H9 (cell line): ENCODE measurements around the gene MAGI1. TPM values are rescaled to one million over a fixed set of nuclear protein-coding genes. Genes with fewer than 3 reads are reported as not detected.

Experiments used
- DNase-seq: peaks from one replicate; pipeline ENCODE4 v3.0.0-alpha.2; 2017
- H2AFZ ChIP-seq: one replicate; pipeline ENCODE4 v1.6.1; 2013; ENCODE audit warnings: mild to moderate bottlenecking, low read length, control low read depth, moderate library complexity
- H2AK5ac ChIP-seq: 2 replicates; pipeline ENCODE4 v1.6.1; 2013; ENCODE audit warnings: low read length, control low read depth, mixed read lengths; ENCODE audit not compliant: insufficient read length
- H2BK120ac ChIP-seq: one replicate; pipeline ENCODE4 v1.6.1; 2013; ENCODE audit warnings: low read depth, mild to moderate bottlenecking, low read length, control low read depth, inconsistent platforms; ENCODE audit not compliant: poor library complexity, severe bottlenecking
- H2BK12ac ChIP-seq: 2 replicates; pipeline ENCODE4 v1.6.1; 2013; ENCODE audit warnings: low read length, control low read depth, mixed read lengths, low read depth; ENCODE audit not compliant: insufficient read length
- H2BK15ac ChIP-seq: 2 replicates; pipeline ENCODE4 v1.6.1; 2013; ENCODE audit warnings: low read depth, low read length, control low read depth
- H2BK20ac ChIP-seq: one replicate; pipeline ENCODE4 v1.6.1; 2013; ENCODE audit warnings: low read depth, mild to moderate bottlenecking, low read length, control low read depth, inconsistent platforms; ENCODE audit not compliant: poor library complexity, severe bottlenecking
- H2BK5ac ChIP-seq: 2 replicates; pipeline ENCODE4 v1.6.1; 2013; ENCODE audit warnings: low read length, control low read depth, mixed read lengths; ENCODE audit not compliant: insufficient read length
- H3K14ac ChIP-seq: 2 replicates; pipeline ENCODE4 v1.6.1; 2013; ENCODE audit warnings: low read length, control low read depth; ENCODE audit not compliant: insufficient read depth
- H3K18ac ChIP-seq: 2 replicates; pipeline ENCODE4 v1.6.1; 2013; ENCODE audit warnings: low read depth, mild to moderate bottlenecking, mixed read lengths, low read length, control low read depth; ENCODE audit not compliant: insufficient read length
- H3K23ac ChIP-seq: 2 replicates; pipeline ENCODE4 v1.6.1; 2013; ENCODE audit warnings: low read length, control low read depth, mixed read lengths, low read depth; ENCODE audit not compliant: insufficient read length
- H3K23me2 ChIP-seq: 2 replicates; pipeline ENCODE4 v1.6.1; 2013; ENCODE audit warnings: low read depth, mild to moderate bottlenecking, mixed read lengths, low read length, control low read depth; ENCODE audit not compliant: insufficient read length, poor library complexity, severe bottlenecking
- H3K27ac ChIP-seq: 2 replicates; pipeline ENCODE4 v1.5.1; 2013; ENCODE audit warnings: low read length, control low read depth, mixed read lengths, low read depth; ENCODE audit not compliant: insufficient read length
- H3K27me3 ChIP-seq: 2 replicates; pipeline ENCODE4 v1.6.1; 2013; ENCODE audit warnings: low read length, control low read depth, inconsistent platforms; ENCODE audit not compliant: insufficient read depth
- H3K4ac ChIP-seq: 2 replicates; pipeline ENCODE4 v1.6.1; 2013; ENCODE audit warnings: low read depth, mild to moderate bottlenecking, control low read depth, inconsistent platforms, low read length, moderate library complexity
- H3K4me1 ChIP-seq: 2 replicates; pipeline ENCODE4 v1.6.1; 2013; ENCODE audit warnings: low read length, control low read depth, inconsistent platforms; ENCODE audit not compliant: insufficient read depth
- H3K4me2 ChIP-seq: 2 replicates; pipeline ENCODE4 v1.6.1; 2013; ENCODE audit warnings: low read length, control low read depth, mixed read lengths; ENCODE audit not compliant: insufficient read length, insufficient read depth
- H3K56ac ChIP-seq: 2 replicates; pipeline ENCODE4 v1.6.1; 2013; ENCODE audit warnings: low read depth, mild to moderate bottlenecking, mixed read lengths, low read length, control low read depth; ENCODE audit not compliant: insufficient read length
- H3K79me1 ChIP-seq: 2 replicates; pipeline ENCODE4 v1.6.1; 2013; ENCODE audit warnings: low read depth, mild to moderate bottlenecking, moderate library complexity, low read length, control low read depth, inconsistent platforms; ENCODE audit not compliant: insufficient read depth, poor library complexity, severe bottlenecking
- H3K79me2 ChIP-seq: 2 replicates; pipeline ENCODE4 v1.6.1; 2013; ENCODE audit warnings: low read length, control low read depth, inconsistent platforms; ENCODE audit not compliant: insufficient read depth
- H3K9ac ChIP-seq: 2 replicates; pipeline ENCODE4 v1.6.1; 2013; ENCODE audit warnings: low read length, control low read depth, mixed read lengths; ENCODE audit not compliant: insufficient read length; ENCODE audit errors: extremely low read depth
- H3K9me3 ChIP-seq: one replicate; pipeline ENCODE4 v1.6.1; 2013; ENCODE audit warnings: low read depth, low read length, inconsistent platforms; ENCODE audit not compliant: control insufficient read depth
- H3T11ph ChIP-seq: one replicate; pipeline ENCODE4 v1.6.1; 2013; ENCODE audit warnings: mild to moderate bottlenecking, low read length, control low read depth, inconsistent platforms
- H4K20me1 ChIP-seq: one replicate; pipeline ENCODE4 v1.6.1; 2013; ENCODE audit not compliant: control insufficient read depth, insufficient read length, insufficient read depth
- H4K5ac ChIP-seq: 2 replicates; pipeline ENCODE4 v1.6.1; 2013; ENCODE audit warnings: low read depth, mild to moderate bottlenecking, mixed read lengths, low read length, control low read depth; ENCODE audit not compliant: insufficient read length
- H4K8ac ChIP-seq: replicated peaks from 2 replicates; pipeline ENCODE4 v1.6.1; 2013; ENCODE audit warnings: low read length, control low read depth, mixed read lengths, low read depth; ENCODE audit not compliant: insufficient read length
- H4K91ac ChIP-seq: 2 replicates; pipeline ENCODE4 v1.6.1; 2013; ENCODE audit warnings: low read depth, mild to moderate bottlenecking, moderate library complexity, mixed read lengths, low read length, control low read depth; ENCODE audit not compliant: insufficient read length
- H3K27ac Mint-ChIP-seq, 3 experiments: 2 replicates in 2 of 3; 3 replicates in 1 of 3; pipeline ENCODE4 v1.8.0; 2020 to 2021; ENCODE audit warnings: mixed read lengths in 3 of 3, mild to moderate bottlenecking in 1 of 3, moderate library complexity in 1 of 3
- H3K27me3 Mint-ChIP-seq: 2 replicates; pipeline ENCODE4 v1.8.0; 2021; ENCODE audit warnings: low read depth, mild to moderate bottlenecking, moderate library complexity, mixed read lengths
- H3K36me3 Mint-ChIP-seq, 3 experiments: 2 replicates in 2 of 3; 3 replicates in 1 of 3; pipeline ENCODE4 v1.8.0; 2020 to 2021; ENCODE audit warnings: low read depth in 3 of 3, mixed read lengths in 3 of 3; ENCODE audit not compliant: insufficient read depth in 1 of 3
- H3K4me1 Mint-ChIP-seq, 2 experiments: 2 replicates each; pipeline ENCODE4 v1.8.0; 2020; ENCODE audit warnings: mixed read lengths in 2 of 2
- H3K4me3 Mint-ChIP-seq, 2 experiments: 2 replicates in 1 of 2; 3 replicates in 1 of 2; pipeline ENCODE4 v1.8.0; 2020 to 2021; ENCODE audit warnings: mild to moderate bottlenecking in 2 of 2, mixed read lengths in 2 of 2, moderate library complexity in 1 of 2
- H3K9me3 Mint-ChIP-seq, 2 experiments: 2 replicates in 1 of 2; 3 replicates in 1 of 2; pipeline ENCODE4 v1.8.0; 2020; ENCODE audit warnings: mild to moderate bottlenecking in 2 of 2, mixed read lengths in 2 of 2, moderate library complexity in 1 of 2
- WGBS: extraction: QIAGEN DNeasy Blood & Tissue Kit; methylation state at CpG from one replicate; pipeline ENCODE4 v1.1.7; 2013; ENCODE audit warnings: missing lambda C conversion rate, low lambda C conversion rate, mixed read lengths; ENCODE audit not compliant: insufficient read length; ENCODE audit errors: extremely low coverage; 5-methylcytosine and 5-hydroxymethylcytosine counted together
- total RNA-seq: library from RNA; stranded (reverse); gene quantifications from 2 replicates; pipeline ENCODE4 v1.2.1, GENCODE V29; 2021
- TF ChIP-seq, protein P1 (sequence below): fragments of 200-600 bp; sonication (generic); conservative IDR thresholded peaks from 3 replicates; pipeline ENCODE4 v1.8.0; 2021; ENCODE audit warnings: antibody characterized with exemption, mild to moderate bottlenecking

Gene MAGI1
- total RNA-seq, 1 experiment from 2014 or later, result 65.7 TPM

GRCh38 chr3:65593780-65594752 lies 444.7 kb downstream of the MAGI1 start:
- Histone ChIP-seq H2BK20ac (no peak overlapping the region), H3K23me2 (peaks cover 8% of the 10 kb centered on the region), H3K23ac (no peak overlapping the region), H4K20me1 (no peaks in the 10 kb centered on the region), H4K5ac (no peak overlapping the region), H3T11ph (no peak overlapping the region), H3K79me1 (peaks cover 2% of the 10 kb centered on the region), H2BK15ac (no peak overlapping the region), H3K18ac (no peak overlapping the region), H3K9me3 (no peaks in the 10 kb centered on the region), H3K14ac (no peak overlapping the region), H2BK120ac (no peak overlapping the region), H3K4ac (no peak overlapping the region), H2BK5ac (no peak overlapping the region), H4K8ac (no peak overlapping the region), H3K9ac (no peak overlapping the region), H2AFZ (no peak overlapping the region), H2BK12ac (no peak overlapping the region), H3K27ac (no peak overlapping the region), H3K56ac (no peak overlapping the region), H3K4me1 (peaks cover 5% of the 10 kb centered on the region; the same call in 1 of the 2 replicates), H4K91ac (no peak overlapping the region), H3K79me2 (peaks cover 20% of the 10 kb centered on the region; the same call in 1 of the 2 replicates), H3K4me2 (no peak overlapping the region), H3K27me3 (no peaks in the 10 kb centered on the region), H2AK5ac (no peak overlapping the region)
- H3K4me3 Mint-ChIP-seq, result no peak overlapping the region
- H3K4me1 Mint-ChIP-seq, result peaks cover 66 to 72% of the 10 kb centered on the region in 2 experiments
- H3K9me3 Mint-ChIP-seq, result no peaks in the 10 kb centered on the region
- TF ChIP-seq, protein P1, sequence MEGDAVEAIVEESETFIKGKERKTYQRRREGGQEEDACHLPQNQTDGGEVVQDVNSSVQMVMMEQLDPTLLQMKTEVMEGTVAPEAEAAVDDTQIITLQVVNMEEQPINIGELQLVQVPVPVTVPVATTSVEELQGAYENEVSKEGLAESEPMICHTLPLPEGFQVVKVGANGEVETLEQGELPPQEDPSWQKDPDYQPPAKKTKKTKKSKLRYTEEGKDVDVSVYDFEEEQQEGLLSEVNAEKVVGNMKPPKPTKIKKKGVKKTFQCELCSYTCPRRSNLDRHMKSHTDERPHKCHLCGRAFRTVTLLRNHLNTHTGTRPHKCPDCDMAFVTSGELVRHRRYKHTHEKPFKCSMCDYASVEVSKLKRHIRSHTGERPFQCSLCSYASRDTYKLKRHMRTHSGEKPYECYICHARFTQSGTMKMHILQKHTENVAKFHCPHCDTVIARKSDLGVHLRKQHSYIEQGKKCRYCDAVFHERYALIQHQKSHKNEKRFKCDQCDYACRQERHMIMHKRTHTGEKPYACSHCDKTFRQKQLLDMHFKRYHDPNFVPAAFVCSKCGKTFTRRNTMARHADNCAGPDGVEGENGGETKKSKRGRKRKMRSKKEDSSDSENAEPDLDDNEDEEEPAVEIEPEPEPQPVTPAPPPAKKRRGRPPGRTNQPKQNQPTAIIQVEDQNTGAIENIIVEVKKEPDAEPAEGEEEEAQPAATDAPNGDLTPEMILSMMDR, result no peak
- DNase-seq, result no peak
- WGBS, result no CpG with 5 or more reads among the region's 4 CpGs
- H3K27me3 Mint-ChIP-seq, result no peaks in the 10 kb centered on the region
- H3K36me3 Mint-ChIP-seq, result no peaks in the 10 kb centered on the region
- H3K27ac Mint-ChIP-seq, result no peak overlapping the region; a peak in 2 of 7 replicates
